WTC11 (cell line): ENCODE measurements around the gene SUCLG2. TPM values are rescaled to one million over a fixed set of nuclear protein-coding genes. Genes with fewer than 3 reads are reported as not detected.

Source experiments
- ATAC-seq: fragments of 200-7000 bp; cut with Tn5 transposase; 2 replicates; pipeline ENCODE4 v1.10.0; 2021; ENCODE audit warnings: mild to moderate bottlenecking, moderate library complexity
- CTCF ChIA-PET: fragments of 300-600 bp; sonication (Branson Sonifier 250); formaldehyde crosslinking; loops from one replicate; lab custom pipeline; 2021; ENCODE audit warnings: antibody characterized with exemption; lab: Charles Lee
- POLR2A ChIA-PET: fragments of 350-600 bp; sonication (Branson Sonifier 250); formaldehyde crosslinking; loops from one replicate; lab custom pipeline; 2021; ENCODE audit warnings: antibody characterized with exemption; lab: Charles Lee
- DNase-seq: peaks from one replicate; pipeline ENCODE4 v3.0.0; 2021; ENCODE audit warnings: low spot score
- H3K27ac Mint-ChIP-seq: 2 replicates; pipeline ENCODE4 v1.8.0; 2021; ENCODE audit warnings: mixed read lengths
- H3K27me3 Mint-ChIP-seq: 2 replicates; pipeline ENCODE4 v1.8.0; 2021; ENCODE audit warnings: low read depth, mild to moderate bottlenecking, moderate library complexity, mixed read lengths
- H3K36me3 Mint-ChIP-seq: 2 replicates; pipeline ENCODE4 v1.8.0; 2021; ENCODE audit warnings: mixed read lengths
- H3K4me1 Mint-ChIP-seq: 2 replicates; pipeline ENCODE4 v1.8.0; 2022; ENCODE audit warnings: mixed read lengths
- H3K4me3 Mint-ChIP-seq: 2 replicates; pipeline ENCODE4 v1.8.0; 2021; ENCODE audit warnings: mild to moderate bottlenecking, moderate library complexity, mixed read lengths
- H3K9me3 Mint-ChIP-seq: 2 replicates; pipeline ENCODE4 v1.8.0; 2021; ENCODE audit warnings: mixed read lengths
- ATF1 ChIP-seq: sonication (generic); formaldehyde crosslinking; IDR thresholded peaks from 2 replicates; pipeline ENCODE4 v1.8.1; 2023; ENCODE audit warnings: mild to moderate bottlenecking, moderate library complexity, missing genetic modification reagents
- CREM ChIP-seq: sonication (generic); formaldehyde crosslinking; IDR thresholded peaks from 2 replicates; pipeline ENCODE4 v1.8.1; 2022; ENCODE audit warnings: mild to moderate bottlenecking, missing genetic modification reagents, moderate library complexity
- EMX1 ChIP-seq: fragments of 250-450 bp; sonication (Bioruptor Pico); IDR thresholded peaks from 2 replicates; pipeline ENCODE4 v1.8.0; 2021; ENCODE audit warnings: mild to moderate bottlenecking
- GTF2I ChIP-seq: fragments of 250-450 bp; sonication (Bioruptor Pico); conservative IDR thresholded peaks from 2 replicates; pipeline ENCODE4 v1.4.0; 2021; ENCODE audit warnings: mild to moderate bottlenecking
- JAZF1 ChIP-seq: fragments of 250-450 bp; sonication (Bioruptor Pico); IDR thresholded peaks from 2 replicates; pipeline ENCODE4 v1.9.0; 2021; ENCODE audit warnings: moderate library complexity, mild to moderate bottlenecking, inconsistent platforms
- MXD4 ChIP-seq: fragments of 250-450 bp; sonication (Bioruptor Pico); IDR thresholded peaks from 2 replicates; pipeline ENCODE4 v1.8.0; 2021; ENCODE audit warnings: mild to moderate bottlenecking, moderate library complexity, borderline replicate concordance
- NFATC4 ChIP-seq: fragments of 250-450 bp; sonication (Bioruptor Pico); IDR thresholded peaks from 2 replicates; pipeline ENCODE4 v1.9.0; 2021; ENCODE audit warnings: mild to moderate bottlenecking
- NFE2L1 ChIP-seq: sonication (generic); formaldehyde crosslinking; IDR thresholded peaks from 2 replicates; pipeline ENCODE4 v1.8.1; 2023; ENCODE audit warnings: missing genetic modification reagents
- SMAD4 ChIP-seq: sonication (generic); formaldehyde crosslinking; IDR thresholded peaks from 2 replicates; pipeline ENCODE4 v1.8.0; 2022; ENCODE audit warnings: mild to moderate bottlenecking, missing genetic modification reagents
- TEAD4 ChIP-seq: sonication (generic); formaldehyde crosslinking; IDR thresholded peaks from 2 replicates; pipeline ENCODE4 v1.8.0; 2022; ENCODE audit warnings: mild to moderate bottlenecking, missing genetic modification reagents
- TP53 ChIP-seq: sonication (generic); formaldehyde crosslinking; IDR thresholded peaks from 2 replicates; pipeline ENCODE4 v1.8.1; 2023; ENCODE audit warnings: mild to moderate bottlenecking, missing genetic modification reagents
- ZNF219 ChIP-seq: sonication (generic); formaldehyde crosslinking; IDR thresholded peaks from 2 replicates; pipeline ENCODE4 v1.8.0; 2023; ENCODE audit warnings: missing genetic modification reagents, mild to moderate bottlenecking, borderline replicate concordance
- ZNF671 ChIP-seq: fragments of 250-450 bp; sonication (Bioruptor Pico); IDR thresholded peaks from 2 replicates; pipeline ENCODE4 v1.8.0; 2021; ENCODE audit warnings: mild to moderate bottlenecking
- total RNA-seq: library from RNA; stranded (reverse); gene quantifications from 3 replicates; pipeline ENCODE4 v1.2.3, GENCODE V29; 2021
- TF ChIP-seq, protein P1 (sequence below): fragments of 250-450 bp; sonication (Bioruptor Pico); IDR thresholded peaks from 2 replicates; pipeline ENCODE4 v1.8.0; 2021; ENCODE audit warnings: mild to moderate bottlenecking
- TF ChIP-seq, protein P2 (sequence below): sonication (generic); formaldehyde crosslinking; IDR thresholded peaks from 2 replicates; pipeline ENCODE4 v1.8.1; 2023; ENCODE audit warnings: mild to moderate bottlenecking, missing genetic modification reagents, moderate library complexity
- TF ChIP-seq, protein P3 (sequence below): sonication (generic); formaldehyde crosslinking; conservative IDR thresholded peaks from 2 replicates; pipeline ENCODE4 v1.8.1; 2022; ENCODE audit warnings: mild to moderate bottlenecking, missing genetic modification reagents
- TF ChIP-seq, protein P4 (sequence below): sonication (generic); formaldehyde crosslinking; IDR thresholded peaks from 2 replicates; pipeline ENCODE4 v1.8.0; 2022; ENCODE audit warnings: mild to moderate bottlenecking, missing genetic modification reagents
- TF ChIP-seq, protein P5 (sequence below): fragments of 250-450 bp; sonication (Bioruptor Pico); IDR thresholded peaks from 2 replicates; pipeline ENCODE4 v2.1.2; 2022; ENCODE audit warnings: mild to moderate bottlenecking, moderate library complexity
- TF ChIP-seq, protein P6 (sequence below): sonication (generic); formaldehyde crosslinking; IDR thresholded peaks from 2 replicates; pipeline ENCODE4 v1.8.1; 2022; ENCODE audit warnings: low read depth, missing genetic modification reagents, borderline replicate concordance
- TF ChIP-seq, protein P7 (sequence below): sonication (generic); formaldehyde crosslinking; IDR thresholded peaks from 2 replicates; pipeline ENCODE4 v1.8.0; 2022; ENCODE audit warnings: mild to moderate bottlenecking, missing genetic modification reagents

SUCLG2 gene
- total RNA-seq, 1 experiment from 2014 or later: 39.7 TPM

DNA sequence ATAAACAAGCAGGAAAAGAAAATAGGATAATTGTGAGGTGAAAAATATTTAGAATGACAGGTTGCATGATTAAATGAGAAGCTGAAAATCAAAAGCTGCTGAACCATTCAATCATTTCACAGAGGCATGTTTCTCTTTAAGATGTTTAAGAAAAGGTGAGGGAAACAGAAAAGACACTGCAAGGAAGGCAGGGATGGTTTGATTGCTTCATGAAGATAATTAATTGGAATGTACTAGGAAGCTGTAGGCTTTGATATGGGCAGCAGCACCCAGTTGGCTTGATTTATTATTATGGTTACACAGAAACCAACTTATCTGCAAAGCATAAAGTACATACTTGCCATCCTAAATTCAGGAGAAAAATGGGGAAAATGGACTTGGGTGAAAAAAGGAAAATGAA is 234.6 kb downstream of the SUCLG2 start:
- peaks cover 16% of the 10 kb centered on the region for H3K36me3 Mint-ChIP-seq
- DNase-seq (no peak), ATAC-seq (no peak)
- ChIA-PET CTCF (no interaction called here), POLR2A (interaction anchor here (0.6 kb wide), 1 partner anchor 1681 kb away, joined by 4 read pairs; no protein-coding TSS in a partner anchor)
- TF ChIP-seq EMX1 (CRISPR knock-in tag) (no peak), MXD4 (CRISPR knock-in tag) (no peak), SMAD4 (CRISPR knock-in tag) (no peak)
- TF ChIP-seq, protein P1, sequence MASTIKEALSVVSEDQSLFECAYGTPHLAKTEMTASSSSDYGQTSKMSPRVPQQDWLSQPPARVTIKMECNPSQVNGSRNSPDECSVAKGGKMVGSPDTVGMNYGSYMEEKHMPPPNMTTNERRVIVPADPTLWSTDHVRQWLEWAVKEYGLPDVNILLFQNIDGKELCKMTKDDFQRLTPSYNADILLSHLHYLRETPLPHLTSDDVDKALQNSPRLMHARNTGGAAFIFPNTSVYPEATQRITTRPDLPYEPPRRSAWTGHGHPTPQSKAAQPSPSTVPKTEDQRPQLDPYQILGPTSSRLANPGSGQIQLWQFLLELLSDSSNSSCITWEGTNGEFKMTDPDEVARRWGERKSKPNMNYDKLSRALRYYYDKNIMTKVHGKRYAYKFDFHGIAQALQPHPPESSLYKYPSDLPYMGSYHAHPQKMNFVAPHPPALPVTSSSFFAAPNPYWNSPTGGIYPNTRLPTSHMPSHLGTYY (CRISPR knock-in tag): no peak
- TF ChIP-seq, protein P2, sequence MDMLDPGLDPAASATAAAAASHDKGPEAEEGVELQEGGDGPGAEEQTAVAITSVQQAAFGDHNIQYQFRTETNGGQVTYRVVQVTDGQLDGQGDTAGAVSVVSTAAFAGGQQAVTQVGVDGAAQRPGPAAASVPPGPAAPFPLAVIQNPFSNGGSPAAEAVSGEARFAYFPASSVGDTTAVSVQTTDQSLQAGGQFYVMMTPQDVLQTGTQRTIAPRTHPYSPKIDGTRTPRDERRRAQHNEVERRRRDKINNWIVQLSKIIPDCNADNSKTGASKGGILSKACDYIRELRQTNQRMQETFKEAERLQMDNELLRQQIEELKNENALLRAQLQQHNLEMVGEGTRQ (CRISPR knock-in tag): no peak
- H3K9me3 Mint-ChIP-seq: peaks cover 19% of the 10 kb centered on the region
- H3K4me1 Mint-ChIP-seq: peaks cover 5% of the 10 kb centered on the region
- no peak overlapping the region for H3K4me3 Mint-ChIP-seq
- no peak overlapping the region for H3K27ac Mint-ChIP-seq
- H3K27me3 Mint-ChIP-seq: no peaks in the 10 kb centered on the region

DNA sequence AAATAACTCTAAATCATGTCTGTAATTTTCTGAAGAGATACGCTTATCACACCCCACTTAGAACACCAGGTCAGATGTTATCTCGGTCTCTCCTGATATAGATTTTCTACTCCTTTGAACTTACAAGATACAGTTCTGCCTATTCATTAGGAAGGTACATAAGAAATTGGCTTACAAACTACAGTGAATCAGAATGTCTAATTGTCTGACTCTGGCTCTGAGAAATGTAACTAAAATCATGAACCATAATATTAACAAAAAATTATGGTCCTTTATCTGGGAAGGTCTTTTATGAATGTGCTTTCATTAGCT is 235.2 kb downstream of the SUCLG2 start:
- H3K36me3 Mint-ChIP-seq: peaks cover 16% of the 10 kb centered on the region
- H3K27ac Mint-ChIP-seq: no peak overlapping the region
- H3K4me3 Mint-ChIP-seq: no peak overlapping the region
- H3K9me3 Mint-ChIP-seq: peaks cover 19% of the 10 kb centered on the region
- ChIA-PET CTCF (no interaction called here), POLR2A (no interaction called here)
- TF ChIP-seq TP53 (CRISPR knock-in tag) (no peak), JAZF1 (CRISPR knock-in tag) (no peak), TEAD4 (CRISPR knock-in tag) (no peak), ZNF219 (CRISPR knock-in tag) (no peak), NFATC4 (no peak), GTF2I (no peak), NFE2L1 (CRISPR knock-in tag) (no peak), ZNF671 (CRISPR knock-in tag) (no peak)
- TF ChIP-seq, protein P3, sequence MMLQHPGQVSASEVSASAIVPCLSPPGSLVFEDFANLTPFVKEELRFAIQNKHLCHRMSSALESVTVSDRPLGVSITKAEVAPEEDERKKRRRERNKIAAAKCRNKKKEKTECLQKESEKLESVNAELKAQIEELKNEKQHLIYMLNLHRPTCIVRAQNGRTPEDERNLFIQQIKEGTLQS (CRISPR knock-in tag): no peak
- TF ChIP-seq, protein P4, sequence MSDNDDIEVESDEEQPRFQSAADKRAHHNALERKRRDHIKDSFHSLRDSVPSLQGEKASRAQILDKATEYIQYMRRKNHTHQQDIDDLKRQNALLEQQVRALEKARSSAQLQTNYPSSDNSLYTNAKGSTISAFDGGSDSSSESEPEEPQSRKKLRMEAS (CRISPR knock-in tag): no peak
- TF ChIP-seq, protein P5, sequence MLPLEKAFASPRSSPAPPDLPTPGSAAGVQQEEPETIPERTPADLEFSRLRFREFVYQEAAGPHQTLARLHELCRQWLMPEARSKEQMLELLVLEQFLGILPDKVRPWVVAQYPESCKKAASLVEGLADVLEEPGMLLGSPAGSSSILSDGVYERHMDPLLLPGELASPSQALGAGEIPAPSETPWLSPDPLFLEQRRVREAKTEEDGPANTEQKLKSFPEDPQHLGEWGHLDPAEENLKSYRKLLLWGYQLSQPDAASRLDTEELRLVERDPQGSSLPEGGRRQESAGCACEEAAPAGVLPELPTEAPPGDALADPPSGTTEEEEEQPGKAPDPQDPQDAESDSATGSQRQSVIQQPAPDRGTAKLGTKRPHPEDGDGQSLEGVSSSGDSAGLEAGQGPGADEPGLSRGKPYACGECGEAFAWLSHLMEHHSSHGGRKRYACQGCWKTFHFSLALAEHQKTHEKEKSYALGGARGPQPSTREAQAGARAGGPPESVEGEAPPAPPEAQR (CRISPR knock-in tag): no peak
- H3K4me1 Mint-ChIP-seq: no peaks in the 10 kb centered on the region
- no peak for ATAC-seq
- H3K27me3 Mint-ChIP-seq: no peaks in the 10 kb centered on the region
- no peak for DNase-seq

DNA sequence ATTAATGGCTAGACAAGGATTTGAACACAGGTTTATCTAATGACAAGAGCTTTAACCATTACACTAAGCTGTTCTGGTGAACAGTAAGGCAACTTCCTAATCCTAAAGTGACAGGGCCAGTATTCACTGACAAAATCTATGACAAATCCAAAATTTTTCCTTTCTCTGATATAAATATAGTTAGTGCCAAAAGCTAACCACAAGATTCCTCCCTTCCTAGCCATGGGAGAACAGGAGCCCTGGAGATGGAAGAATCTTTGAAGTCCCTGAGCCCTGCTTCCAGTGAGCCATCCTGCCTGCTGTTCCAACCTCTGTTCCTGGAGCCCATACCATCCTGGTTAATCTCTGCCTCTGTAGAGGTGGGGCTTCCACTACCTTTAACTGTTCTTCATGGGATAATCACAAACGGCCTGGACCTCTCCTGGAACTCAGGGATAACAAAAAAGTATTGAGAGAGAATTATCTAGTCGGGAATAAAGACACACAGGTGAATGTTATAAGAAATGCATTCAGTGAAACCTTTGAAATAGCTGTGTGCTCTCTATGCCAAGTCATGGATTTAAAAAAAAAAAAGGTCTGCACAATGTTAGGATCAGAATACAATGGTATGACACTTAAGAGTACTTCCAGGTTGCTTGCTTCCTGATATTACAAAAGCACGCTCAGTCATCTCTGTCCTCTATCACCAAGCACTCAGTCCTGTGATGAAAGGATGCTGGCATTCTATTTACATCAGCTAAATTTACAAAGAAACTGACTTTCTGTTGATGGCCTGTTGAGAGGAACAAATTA is 235.8 kb downstream of the SUCLG2 start:
- DNase-seq (no peak), ATAC-seq (no peak)
- Mint-ChIP-seq H3K4me1 (no peaks in the 10 kb centered on the region), H3K27ac (no peak overlapping the region), H3K27me3 (no peaks in the 10 kb centered on the region), H3K9me3 (peaks cover 19% of the 10 kb centered on the region), H3K4me3 (no peak overlapping the region), H3K36me3 (peaks cover 16% of the 10 kb centered on the region)
- ChIA-PET POLR2A (no interaction called here), CTCF (no interaction called here)
- TF ChIP-seq, protein P6, sequence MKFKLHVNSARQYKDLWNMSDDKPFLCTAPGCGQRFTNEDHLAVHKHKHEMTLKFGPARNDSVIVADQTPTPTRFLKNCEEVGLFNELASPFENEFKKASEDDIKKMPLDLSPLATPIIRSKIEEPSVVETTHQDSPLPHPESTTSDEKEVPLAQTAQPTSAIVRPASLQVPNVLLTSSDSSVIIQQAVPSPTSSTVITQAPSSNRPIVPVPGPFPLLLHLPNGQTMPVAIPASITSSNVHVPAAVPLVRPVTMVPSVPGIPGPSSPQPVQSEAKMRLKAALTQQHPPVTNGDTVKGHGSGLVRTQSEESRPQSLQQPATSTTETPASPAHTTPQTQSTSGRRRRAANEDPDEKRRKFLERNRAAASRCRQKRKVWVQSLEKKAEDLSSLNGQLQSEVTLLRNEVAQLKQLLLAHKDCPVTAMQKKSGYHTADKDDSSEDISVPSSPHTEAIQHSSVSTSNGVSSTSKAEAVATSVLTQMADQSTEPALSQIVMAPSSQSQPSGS (CRISPR knock-in tag): no peak
- no peak for TF ChIP-seq NFATC4
- no peak for TF ChIP-seq CREM (CRISPR knock-in tag)
- TF ChIP-seq, protein P7, sequence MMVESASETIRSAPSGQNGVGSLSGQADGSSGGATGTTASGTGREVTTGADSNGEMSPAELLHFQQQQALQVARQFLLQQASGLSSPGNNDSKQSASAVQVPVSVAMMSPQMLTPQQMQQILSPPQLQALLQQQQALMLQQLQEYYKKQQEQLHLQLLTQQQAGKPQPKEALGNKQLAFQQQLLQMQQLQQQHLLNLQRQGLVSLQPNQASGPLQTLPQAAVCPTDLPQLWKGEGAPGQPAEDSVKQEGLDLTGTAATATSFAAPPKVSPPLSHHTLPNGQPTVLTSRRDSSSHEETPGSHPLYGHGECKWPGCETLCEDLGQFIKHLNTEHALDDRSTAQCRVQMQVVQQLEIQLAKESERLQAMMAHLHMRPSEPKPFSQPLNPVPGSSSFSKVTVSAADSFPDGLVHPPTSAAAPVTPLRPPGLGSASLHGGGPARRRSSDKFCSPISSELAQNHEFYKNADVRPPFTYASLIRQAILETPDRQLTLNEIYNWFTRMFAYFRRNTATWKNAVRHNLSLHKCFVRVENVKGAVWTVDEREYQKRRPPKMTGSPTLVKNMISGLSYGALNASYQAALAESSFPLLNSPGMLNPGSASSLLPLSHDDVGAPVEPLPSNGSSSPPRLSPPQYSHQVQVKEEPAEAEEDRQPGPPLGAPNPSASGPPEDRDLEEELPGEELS (CRISPR knock-in tag): no peak
- no peak for TF ChIP-seq ZNF671 (CRISPR knock-in tag)
- TF ChIP-seq ATF1 (CRISPR knock-in tag): no peak
- TF ChIP-seq, protein P2 (CRISPR knock-in tag): no peak
